Liver (tissue), 9 donors: Measurements from ENCODE around the gene PATL2. TPM values are rescaled to one million over a fixed set of nuclear protein-coding genes. Genes with fewer than 3 reads are reported as not detected.

Experiments used
- DNase-seq: peaks from one replicate; pipeline ENCODE4 v3.0.0-alpha.2; 2017; ENCODE audit warnings: low spot score
- H3K27ac ChIP-seq, 2 donors: one replicate each; pipeline ENCODE4 v1.7.0; 2013; ENCODE audit warnings: inconsistent platforms in 2 of 2, low read length in 2 of 2, control low read depth in 1 of 2, low read depth in 1 of 2, mild to moderate bottlenecking in 1 of 2
- H3K27me3 ChIP-seq, 4 donors: one replicate each; pipeline versions ENCODE4 v1.6.1 to v1.7.0; 2013; ENCODE audit warnings: low read length in 3 of 4, inconsistent platforms in 1 of 4, mild to moderate bottlenecking in 1 of 4, moderate library complexity in 1 of 4; ENCODE audit not compliant: control insufficient read depth in 4 of 4, insufficient read depth in 4 of 4
- H3K36me3 ChIP-seq, 4 donors: one replicate each; pipeline versions ENCODE4 v1.6.1 to v1.7.0; 2013; ENCODE audit warnings: low read length in 3 of 4, mild to moderate bottlenecking in 3 of 4, low read depth in 1 of 4, moderate library complexity in 1 of 4; ENCODE audit not compliant: control insufficient read depth in 4 of 4, insufficient read depth in 3 of 4
- H3K4me1 ChIP-seq, 4 donors: one replicate each; pipeline versions ENCODE4 v1.6.1 to v1.7.0; 2013; ENCODE audit warnings: low read length in 3 of 4, mild to moderate bottlenecking in 3 of 4, moderate library complexity in 1 of 4; ENCODE audit not compliant: control insufficient read depth in 4 of 4, insufficient read depth in 4 of 4
- H3K4me3 ChIP-seq, 3 donors: one replicate each; pipeline versions ENCODE4 v1.6.1 to v1.7.0; 2013; ENCODE audit warnings: low read length in 3 of 3, control low read depth in 1 of 3, low read depth in 1 of 3, mild to moderate bottlenecking in 1 of 3
- H3K9ac ChIP-seq, 2 donors: one replicate each; pipeline ENCODE4 v1.7.0; 2013; ENCODE audit warnings: low read length in 2 of 2, mild to moderate bottlenecking in 2 of 2, moderate library complexity in 2 of 2, control low read depth in 1 of 2, low read depth in 1 of 2
- H3K9me3 ChIP-seq, 4 donors: one replicate each; pipeline versions ENCODE4 v1.6.1 to v1.7.0; 2013; ENCODE audit warnings: low read length in 3 of 4; ENCODE audit not compliant: control insufficient read depth in 4 of 4
- ATF3 ChIP-seq: IDR thresholded peaks from 2 replicates; pipeline ENCODE4 v1.6.1; 2016; ENCODE audit warnings: antibody characterized with exemption
- EGR1 ChIP-seq, 2 donors: IDR thresholded peaks; 2 replicates each; pipeline ENCODE4 v1.6.1; 2016 to 2018; ENCODE audit warnings: antibody characterized with exemption in 2 of 2, low read depth in 2 of 2
- FOXA1 ChIP-seq: IDR thresholded peaks from 2 replicates; pipeline ENCODE4 v1.6.1; 2016; ENCODE audit warnings: antibody characterized with exemption
- FOXA2 ChIP-seq: IDR thresholded peaks from 2 replicates; pipeline ENCODE4 v1.6.1; 2016; ENCODE audit warnings: antibody characterized with exemption
- GABPA ChIP-seq, 2 donors: IDR thresholded peaks in 1 of 2; conservative IDR thresholded peaks in 1 of 2; 2 replicates each; pipeline ENCODE4 v1.6.1; 2016; ENCODE audit warnings: antibody characterized with exemption in 2 of 2, mild to moderate bottlenecking in 1 of 2, moderate library complexity in 1 of 2
- HNF4A ChIP-seq, 2 donors: conservative IDR thresholded peaks; 2 replicates each; pipeline ENCODE4 v1.6.1; 2016; ENCODE audit warnings: antibody characterized with exemption in 2 of 2, mild to moderate bottlenecking in 2 of 2
- HNF4G ChIP-seq: IDR thresholded peaks from 2 replicates; pipeline ENCODE4 v1.6.1; 2016; ENCODE audit warnings: antibody characterized with exemption
- JUND ChIP-seq, 2 donors: IDR thresholded peaks; 2 replicates each; pipeline ENCODE4 v1.6.1; 2016; ENCODE audit warnings: antibody characterized with exemption in 2 of 2
- NR2F2 ChIP-seq: IDR thresholded peaks from 2 replicates; pipeline ENCODE4 v1.6.1; 2016; ENCODE audit warnings: antibody characterized with exemption
- RAD21 ChIP-seq, 2 donors: IDR thresholded peaks; 2 replicates each; pipeline ENCODE4 v1.6.1; 2016; ENCODE audit warnings: antibody characterized with exemption in 2 of 2, mild to moderate bottlenecking in 2 of 2
- RXRA ChIP-seq, 2 donors: IDR thresholded peaks; 2 replicates each; pipeline ENCODE4 v1.6.1; 2017 to 2018; ENCODE audit warnings: antibody characterized with exemption in 2 of 2, mild to moderate bottlenecking in 1 of 2
- SP1 ChIP-seq: IDR thresholded peaks from 2 replicates; pipeline ENCODE4 v1.6.1; 2018; ENCODE audit warnings: antibody characterized with exemption, mild to moderate bottlenecking
- TAF1 ChIP-seq: conservative IDR thresholded peaks from 2 replicates; pipeline ENCODE4 v1.6.1; 2016; ENCODE audit warnings: antibody characterized with exemption, mild to moderate bottlenecking
- YY1 ChIP-seq: IDR thresholded peaks from 2 replicates; pipeline ENCODE4 v1.6.1; 2016; ENCODE audit warnings: antibody characterized with exemption, mild to moderate bottlenecking
- WGBS: extraction: QIAGEN DNeasy Blood & Tissue Kit; methylation state at CpG from one replicate; pipeline ENCODE4 v1.1.7; 2013; 5-methylcytosine and 5-hydroxymethylcytosine counted together
- polyA plus RNA-seq, 2 donors: library from polyadenylated mRNA; stranded (reverse) in 1 of 2; unstranded in 1 of 2; fragments of 200-250 nt in 1 of 2; fragments of >200 nt in 1 of 2; fragmentation: Nextera tagmentation in 1 of 2; extraction: Ambion mirVana in 1 of 2; gene quantifications; one replicate each; pipeline versions ENCODE4 v1.2.1 to v1.2.3, GENCODE V29; 2013 to 2015
- total RNA-seq, 2 donors: library from RNA; depleted of rRNA; stranded (reverse); fragments of >200 nt; gene quantifications; one replicate each; pipeline ENCODE4 v1.2.3, GENCODE V29; 2014
- TF ChIP-seq, protein P1 (sequence below): IDR thresholded peaks from 2 replicates; pipeline ENCODE4 v1.6.1; 2016; ENCODE audit warnings: antibody characterized with exemption
- TF ChIP-seq, protein P2 (sequence below): IDR thresholded peaks from 2 replicates; pipeline ENCODE4 v1.6.1; 2016; ENCODE audit warnings: antibody characterized with exemption
- TF ChIP-seq, protein P3 (sequence below): IDR thresholded peaks from 2 replicates; pipeline ENCODE4 v1.6.1; 2016; ENCODE audit warnings: antibody characterized with exemption, mild to moderate bottlenecking
- TF ChIP-seq, protein P4 (sequence below): fragments of 150-350 bp; IDR thresholded peaks from 2 replicates; pipeline ENCODE4 v1.5.1; 2017; ENCODE audit warnings: improper control_type of control experiment, low read depth, low read length; ENCODE audit not compliant: missing input control
- donor health status: healthy.
- donor health status: healthy.
- donor health status: healthy.
- donor health status: healthy.
- donor health status: healthy.

The PATL2 gene
- total and polyA plus RNA-seq, 4 donors, result 0.32 to 1.0 (median 0.67) TPM

DNA sequence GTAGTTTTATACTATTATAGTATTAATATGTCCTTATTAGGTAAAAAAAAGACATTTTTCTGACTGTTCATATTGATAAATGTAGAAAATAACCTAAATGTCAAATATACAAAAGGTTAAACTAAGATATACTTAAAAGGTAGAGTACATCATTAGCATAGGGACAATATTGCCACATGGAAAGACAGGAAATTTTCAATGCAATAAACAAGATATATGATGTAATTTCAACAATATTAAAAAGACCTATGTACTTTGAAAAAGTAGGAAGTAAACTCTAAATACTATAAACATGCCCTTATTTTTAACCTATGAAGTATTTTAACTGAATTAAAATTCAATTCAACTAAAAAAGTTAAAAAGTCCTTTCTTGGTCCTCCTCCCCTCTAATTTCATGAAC lies 49.5 kb downstream of the PATL2 start:
- peak overlapping the region in 1 of 2 donors; percentile 12 for H3K9ac ChIP-seq
- no peak overlapping the region for H3K4me3 ChIP-seq
- TF ChIP-seq, protein P1, sequence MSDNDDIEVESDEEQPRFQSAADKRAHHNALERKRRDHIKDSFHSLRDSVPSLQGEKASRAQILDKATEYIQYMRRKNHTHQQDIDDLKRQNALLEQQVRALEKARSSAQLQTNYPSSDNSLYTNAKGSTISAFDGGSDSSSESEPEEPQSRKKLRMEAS, result no peak
- TF ChIP-seq JUND (IDR thresholded peaks at IDR 0.05) (no peak), EGR1 (IDR thresholded peaks at IDR 0.05; ENCODE audit: low read depth in 2 of 2) (no peak), RXRA (IDR thresholded peaks at IDR 0.05) (no peak), NR2F2 (no peak), TAF1 (no peak), FOXA1 (no peak)
- TF ChIP-seq, protein P2, sequence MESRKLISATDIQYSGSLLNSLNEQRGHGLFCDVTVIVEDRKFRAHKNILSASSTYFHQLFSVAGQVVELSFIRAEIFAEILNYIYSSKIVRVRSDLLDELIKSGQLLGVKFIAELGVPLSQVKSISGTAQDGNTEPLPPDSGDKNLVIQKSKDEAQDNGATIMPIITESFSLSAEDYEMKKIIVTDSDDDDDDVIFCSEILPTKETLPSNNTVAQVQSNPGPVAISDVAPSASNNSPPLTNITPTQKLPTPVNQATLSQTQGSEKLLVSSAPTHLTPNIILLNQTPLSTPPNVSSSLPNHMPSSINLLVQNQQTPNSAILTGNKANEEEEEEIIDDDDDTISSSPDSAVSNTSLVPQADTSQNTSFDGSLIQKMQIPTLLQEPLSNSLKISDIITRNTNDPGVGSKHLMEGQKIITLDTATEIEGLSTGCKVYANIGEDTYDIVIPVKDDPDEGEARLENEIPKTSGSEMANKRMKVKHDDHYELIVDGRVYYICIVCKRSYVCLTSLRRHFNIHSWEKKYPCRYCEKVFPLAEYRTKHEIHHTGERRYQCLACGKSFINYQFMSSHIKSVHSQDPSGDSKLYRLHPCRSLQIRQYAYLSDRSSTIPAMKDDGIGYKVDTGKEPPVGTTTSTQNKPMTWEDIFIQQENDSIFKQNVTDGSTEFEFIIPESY, result no peak
- TF ChIP-seq, protein P3, sequence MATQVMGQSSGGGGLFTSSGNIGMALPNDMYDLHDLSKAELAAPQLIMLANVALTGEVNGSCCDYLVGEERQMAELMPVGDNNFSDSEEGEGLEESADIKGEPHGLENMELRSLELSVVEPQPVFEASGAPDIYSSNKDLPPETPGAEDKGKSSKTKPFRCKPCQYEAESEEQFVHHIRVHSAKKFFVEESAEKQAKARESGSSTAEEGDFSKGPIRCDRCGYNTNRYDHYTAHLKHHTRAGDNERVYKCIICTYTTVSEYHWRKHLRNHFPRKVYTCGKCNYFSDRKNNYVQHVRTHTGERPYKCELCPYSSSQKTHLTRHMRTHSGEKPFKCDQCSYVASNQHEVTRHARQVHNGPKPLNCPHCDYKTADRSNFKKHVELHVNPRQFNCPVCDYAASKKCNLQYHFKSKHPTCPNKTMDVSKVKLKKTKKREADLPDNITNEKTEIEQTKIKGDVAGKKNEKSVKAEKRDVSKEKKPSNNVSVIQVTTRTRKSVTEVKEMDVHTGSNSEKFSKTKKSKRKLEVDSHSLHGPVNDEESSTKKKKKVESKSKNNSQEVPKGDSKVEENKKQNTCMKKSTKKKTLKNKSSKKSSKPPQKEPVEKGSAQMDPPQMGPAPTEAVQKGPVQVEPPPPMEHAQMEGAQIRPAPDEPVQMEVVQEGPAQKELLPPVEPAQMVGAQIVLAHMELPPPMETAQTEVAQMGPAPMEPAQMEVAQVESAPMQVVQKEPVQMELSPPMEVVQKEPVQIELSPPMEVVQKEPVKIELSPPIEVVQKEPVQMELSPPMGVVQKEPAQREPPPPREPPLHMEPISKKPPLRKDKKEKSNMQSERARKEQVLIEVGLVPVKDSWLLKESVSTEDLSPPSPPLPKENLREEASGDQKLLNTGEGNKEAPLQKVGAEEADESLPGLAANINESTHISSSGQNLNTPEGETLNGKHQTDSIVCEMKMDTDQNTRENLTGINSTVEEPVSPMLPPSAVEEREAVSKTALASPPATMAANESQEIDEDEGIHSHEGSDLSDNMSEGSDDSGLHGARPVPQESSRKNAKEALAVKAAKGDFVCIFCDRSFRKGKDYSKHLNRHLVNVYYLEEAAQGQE, result no peak
- DNase-seq, result no peak
- peaks cover 5 to 18% (median 16%) of the 10 kb centered on the region in 4 donors for H3K36me3 ChIP-seq
- H3K4me1 ChIP-seq, result peaks cover 0 to 8% (median 5%) of the 10 kb centered on the region in 4 donors
- no peaks in the 10 kb centered on the region for H3K9me3 ChIP-seq
- no peaks in the 10 kb centered on the region for H3K27me3 ChIP-seq
- H3K27ac ChIP-seq, result no peak overlapping the region

DNA sequence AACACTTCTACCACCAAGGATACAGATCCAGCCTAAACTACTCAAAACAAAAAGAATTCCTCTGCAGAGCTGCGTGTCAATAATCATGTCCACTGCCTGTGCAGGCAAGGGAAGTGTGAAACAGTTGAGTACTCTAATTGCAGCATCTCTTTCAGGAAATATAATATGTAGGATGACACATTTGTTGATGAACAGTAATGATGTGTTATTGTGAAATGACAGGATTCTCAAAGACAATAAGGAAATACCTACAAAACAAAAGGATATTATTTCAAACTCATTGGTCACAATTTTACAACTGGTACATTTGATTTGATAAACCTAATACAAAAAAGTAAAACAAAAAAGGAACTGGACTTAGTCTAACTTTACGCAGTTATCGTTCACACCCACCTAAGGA lies 52.1 kb downstream of the PATL2 start:
- DNase-seq, result no peak
- TF ChIP-seq SP1, result no peak
- no peak for TF ChIP-seq HNF4A (conservative IDR thresholded peaks at IDR 0.05)
- no peak for TF ChIP-seq TAF1
- TF ChIP-seq, protein P2, result no peak
- TF ChIP-seq EGR1 (IDR thresholded peaks at IDR 0.05; ENCODE audit: low read depth in 2 of 2), result no peak
- no peak for TF ChIP-seq YY1
- no peak for TF ChIP-seq RXRA (IDR thresholded peaks at IDR 0.05)
- TF ChIP-seq, protein P3, result no peak
- no peak for TF ChIP-seq NR2F2
- no peak for TF ChIP-seq FOXA2
- no peak for TF ChIP-seq HNF4G
- TF ChIP-seq, protein P4, sequence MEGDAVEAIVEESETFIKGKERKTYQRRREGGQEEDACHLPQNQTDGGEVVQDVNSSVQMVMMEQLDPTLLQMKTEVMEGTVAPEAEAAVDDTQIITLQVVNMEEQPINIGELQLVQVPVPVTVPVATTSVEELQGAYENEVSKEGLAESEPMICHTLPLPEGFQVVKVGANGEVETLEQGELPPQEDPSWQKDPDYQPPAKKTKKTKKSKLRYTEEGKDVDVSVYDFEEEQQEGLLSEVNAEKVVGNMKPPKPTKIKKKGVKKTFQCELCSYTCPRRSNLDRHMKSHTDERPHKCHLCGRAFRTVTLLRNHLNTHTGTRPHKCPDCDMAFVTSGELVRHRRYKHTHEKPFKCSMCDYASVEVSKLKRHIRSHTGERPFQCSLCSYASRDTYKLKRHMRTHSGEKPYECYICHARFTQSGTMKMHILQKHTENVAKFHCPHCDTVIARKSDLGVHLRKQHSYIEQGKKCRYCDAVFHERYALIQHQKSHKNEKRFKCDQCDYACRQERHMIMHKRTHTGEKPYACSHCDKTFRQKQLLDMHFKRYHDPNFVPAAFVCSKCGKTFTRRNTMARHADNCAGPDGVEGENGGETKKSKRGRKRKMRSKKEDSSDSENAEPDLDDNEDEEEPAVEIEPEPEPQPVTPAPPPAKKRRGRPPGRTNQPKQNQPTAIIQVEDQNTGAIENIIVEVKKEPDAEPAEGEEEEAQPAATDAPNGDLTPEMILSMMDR, result no peak
- TF ChIP-seq GABPA (IDR thresholded peaks at IDR 0.05 in 1 of 2, conservative IDR thresholded peaks at IDR 0.05 in 1 of 2), result no peak
- no peak for TF ChIP-seq FOXA1
- TF ChIP-seq JUND (IDR thresholded peaks at IDR 0.05), result no peak
- TF ChIP-seq ATF3, result no peak
- TF ChIP-seq, protein P1, result no peak
- TF ChIP-seq RAD21 (IDR thresholded peaks at IDR 0.05), result no peak
- Histone ChIP-seq H3K27me3 (no peaks in the 10 kb centered on the region), H3K9ac (no peak overlapping the region), H3K4me3 (no peak overlapping the region), H3K27ac (no peak overlapping the region), H3K9me3 (no peaks in the 10 kb centered on the region), H3K36me3 (peaks cover 5 to 34% (median 33%) of the 10 kb centered on the region in 4 donors), H3K4me1 (peaks cover 0 to 8% (median 5%) of the 10 kb centered on the region in 4 donors)
- WGBS, result 93% methylated on average over 3 of the region's 3 CpGs
